H9 (cell line): ENCODE results near the gene PRDM1. TPM values are rescaled to one million over a fixed set of nuclear protein-coding genes. Genes with fewer than 3 reads are reported as not detected.

ENCODE experiments used
- DNase-seq: peaks from one replicate; pipeline ENCODE4 v3.0.0-alpha.2; 2017
- H2AFZ ChIP-seq: one replicate; pipeline ENCODE4 v1.6.1; 2013; ENCODE audit warnings: mild to moderate bottlenecking, low read length, control low read depth, moderate library complexity
- H2AK5ac ChIP-seq: 2 replicates; pipeline ENCODE4 v1.6.1; 2013; ENCODE audit warnings: low read length, control low read depth, mixed read lengths; ENCODE audit not compliant: insufficient read length
- H2BK120ac ChIP-seq: one replicate; pipeline ENCODE4 v1.6.1; 2013; ENCODE audit warnings: low read depth, mild to moderate bottlenecking, low read length, control low read depth, inconsistent platforms; ENCODE audit not compliant: poor library complexity, severe bottlenecking
- H2BK12ac ChIP-seq: 2 replicates; pipeline ENCODE4 v1.6.1; 2013; ENCODE audit warnings: low read length, control low read depth, mixed read lengths, low read depth; ENCODE audit not compliant: insufficient read length
- H2BK15ac ChIP-seq: 2 replicates; pipeline ENCODE4 v1.6.1; 2013; ENCODE audit warnings: low read depth, low read length, control low read depth
- H2BK20ac ChIP-seq: one replicate; pipeline ENCODE4 v1.6.1; 2013; ENCODE audit warnings: low read depth, mild to moderate bottlenecking, low read length, control low read depth, inconsistent platforms; ENCODE audit not compliant: poor library complexity, severe bottlenecking
- H2BK5ac ChIP-seq: 2 replicates; pipeline ENCODE4 v1.6.1; 2013; ENCODE audit warnings: low read length, control low read depth, mixed read lengths; ENCODE audit not compliant: insufficient read length
- H3K14ac ChIP-seq: 2 replicates; pipeline ENCODE4 v1.6.1; 2013; ENCODE audit warnings: low read length, control low read depth; ENCODE audit not compliant: insufficient read depth
- H3K18ac ChIP-seq: 2 replicates; pipeline ENCODE4 v1.6.1; 2013; ENCODE audit warnings: low read depth, mild to moderate bottlenecking, mixed read lengths, low read length, control low read depth; ENCODE audit not compliant: insufficient read length
- H3K23ac ChIP-seq: 2 replicates; pipeline ENCODE4 v1.6.1; 2013; ENCODE audit warnings: low read length, control low read depth, mixed read lengths, low read depth; ENCODE audit not compliant: insufficient read length
- H3K23me2 ChIP-seq: 2 replicates; pipeline ENCODE4 v1.6.1; 2013; ENCODE audit warnings: low read depth, mild to moderate bottlenecking, mixed read lengths, low read length, control low read depth; ENCODE audit not compliant: insufficient read length, poor library complexity, severe bottlenecking
- H3K27ac ChIP-seq: 2 replicates; pipeline ENCODE4 v1.5.1; 2013; ENCODE audit warnings: low read length, control low read depth, mixed read lengths, low read depth; ENCODE audit not compliant: insufficient read length
- H3K27me3 ChIP-seq: 2 replicates; pipeline ENCODE4 v1.6.1; 2013; ENCODE audit warnings: low read length, control low read depth, inconsistent platforms; ENCODE audit not compliant: insufficient read depth
- H3K4ac ChIP-seq: 2 replicates; pipeline ENCODE4 v1.6.1; 2013; ENCODE audit warnings: low read depth, mild to moderate bottlenecking, control low read depth, inconsistent platforms, low read length, moderate library complexity
- H3K4me1 ChIP-seq: 2 replicates; pipeline ENCODE4 v1.6.1; 2013; ENCODE audit warnings: low read length, control low read depth, inconsistent platforms; ENCODE audit not compliant: insufficient read depth
- H3K4me2 ChIP-seq: 2 replicates; pipeline ENCODE4 v1.6.1; 2013; ENCODE audit warnings: low read length, control low read depth, mixed read lengths; ENCODE audit not compliant: insufficient read length, insufficient read depth
- H3K56ac ChIP-seq: 2 replicates; pipeline ENCODE4 v1.6.1; 2013; ENCODE audit warnings: low read depth, mild to moderate bottlenecking, mixed read lengths, low read length, control low read depth; ENCODE audit not compliant: insufficient read length
- H3K79me1 ChIP-seq: 2 replicates; pipeline ENCODE4 v1.6.1; 2013; ENCODE audit warnings: low read depth, mild to moderate bottlenecking, moderate library complexity, low read length, control low read depth, inconsistent platforms; ENCODE audit not compliant: insufficient read depth, poor library complexity, severe bottlenecking
- H3K79me2 ChIP-seq: 2 replicates; pipeline ENCODE4 v1.6.1; 2013; ENCODE audit warnings: low read length, control low read depth, inconsistent platforms; ENCODE audit not compliant: insufficient read depth
- H3K9ac ChIP-seq: 2 replicates; pipeline ENCODE4 v1.6.1; 2013; ENCODE audit warnings: low read length, control low read depth, mixed read lengths; ENCODE audit not compliant: insufficient read length; ENCODE audit errors: extremely low read depth
- H3K9me3 ChIP-seq: one replicate; pipeline ENCODE4 v1.6.1; 2013; ENCODE audit warnings: low read depth, low read length, inconsistent platforms; ENCODE audit not compliant: control insufficient read depth
- H3T11ph ChIP-seq: one replicate; pipeline ENCODE4 v1.6.1; 2013; ENCODE audit warnings: mild to moderate bottlenecking, low read length, control low read depth, inconsistent platforms
- H4K20me1 ChIP-seq: one replicate; pipeline ENCODE4 v1.6.1; 2013; ENCODE audit not compliant: control insufficient read depth, insufficient read length, insufficient read depth
- H4K5ac ChIP-seq: 2 replicates; pipeline ENCODE4 v1.6.1; 2013; ENCODE audit warnings: low read depth, mild to moderate bottlenecking, mixed read lengths, low read length, control low read depth; ENCODE audit not compliant: insufficient read length
- H4K8ac ChIP-seq: replicated peaks from 2 replicates; pipeline ENCODE4 v1.6.1; 2013; ENCODE audit warnings: low read length, control low read depth, mixed read lengths, low read depth; ENCODE audit not compliant: insufficient read length
- H4K91ac ChIP-seq: 2 replicates; pipeline ENCODE4 v1.6.1; 2013; ENCODE audit warnings: low read depth, mild to moderate bottlenecking, moderate library complexity, mixed read lengths, low read length, control low read depth; ENCODE audit not compliant: insufficient read length
- H3K27ac Mint-ChIP-seq, 3 experiments: 2 replicates in 2 of 3; 3 replicates in 1 of 3; pipeline ENCODE4 v1.8.0; 2020 to 2021; ENCODE audit warnings: mixed read lengths in 3 of 3, mild to moderate bottlenecking in 1 of 3, moderate library complexity in 1 of 3
- H3K27me3 Mint-ChIP-seq: 2 replicates; pipeline ENCODE4 v1.8.0; 2021; ENCODE audit warnings: low read depth, mild to moderate bottlenecking, moderate library complexity, mixed read lengths
- H3K36me3 Mint-ChIP-seq, 3 experiments: 2 replicates in 2 of 3; 3 replicates in 1 of 3; pipeline ENCODE4 v1.8.0; 2020 to 2021; ENCODE audit warnings: low read depth in 3 of 3, mixed read lengths in 3 of 3; ENCODE audit not compliant: insufficient read depth in 1 of 3
- H3K4me1 Mint-ChIP-seq, 2 experiments: 2 replicates each; pipeline ENCODE4 v1.8.0; 2020; ENCODE audit warnings: mixed read lengths in 2 of 2
- H3K4me3 Mint-ChIP-seq, 2 experiments: 2 replicates in 1 of 2; 3 replicates in 1 of 2; pipeline ENCODE4 v1.8.0; 2020 to 2021; ENCODE audit warnings: mild to moderate bottlenecking in 2 of 2, mixed read lengths in 2 of 2, moderate library complexity in 1 of 2
- H3K9me3 Mint-ChIP-seq, 2 experiments: 2 replicates in 1 of 2; 3 replicates in 1 of 2; pipeline ENCODE4 v1.8.0; 2020; ENCODE audit warnings: mild to moderate bottlenecking in 2 of 2, mixed read lengths in 2 of 2, moderate library complexity in 1 of 2
- WGBS: extraction: QIAGEN DNeasy Blood & Tissue Kit; methylation state at CpG from one replicate; pipeline ENCODE4 v1.1.7; 2013; ENCODE audit warnings: missing lambda C conversion rate, low lambda C conversion rate, mixed read lengths; ENCODE audit not compliant: insufficient read length; ENCODE audit errors: extremely low coverage; 5-methylcytosine and 5-hydroxymethylcytosine counted together
- total RNA-seq: library from RNA; stranded (reverse); gene quantifications from 2 replicates; pipeline ENCODE4 v1.2.1, GENCODE V29; 2021
- TF ChIP-seq, protein P1 (sequence below): fragments of 200-600 bp; sonication (generic); conservative IDR thresholded peaks from 3 replicates; pipeline ENCODE4 v1.8.0; 2021; ENCODE audit warnings: antibody characterized with exemption, mild to moderate bottlenecking

The PRDM1 gene
- total RNA-seq, 1 experiment from 2014 or later, result 2.9 TPM

- H3K23ac ChIP-seq, result no peak overlapping the region
- H3K79me1 ChIP-seq, result no peaks in the 10 kb centered on the region
- H3K79me2 ChIP-seq, result no peaks in the 10 kb centered on the region
- H3K4me2 ChIP-seq, result no peak overlapping the region
- no peak overlapping the region for H4K5ac ChIP-seq
- TF ChIP-seq, protein P1, sequence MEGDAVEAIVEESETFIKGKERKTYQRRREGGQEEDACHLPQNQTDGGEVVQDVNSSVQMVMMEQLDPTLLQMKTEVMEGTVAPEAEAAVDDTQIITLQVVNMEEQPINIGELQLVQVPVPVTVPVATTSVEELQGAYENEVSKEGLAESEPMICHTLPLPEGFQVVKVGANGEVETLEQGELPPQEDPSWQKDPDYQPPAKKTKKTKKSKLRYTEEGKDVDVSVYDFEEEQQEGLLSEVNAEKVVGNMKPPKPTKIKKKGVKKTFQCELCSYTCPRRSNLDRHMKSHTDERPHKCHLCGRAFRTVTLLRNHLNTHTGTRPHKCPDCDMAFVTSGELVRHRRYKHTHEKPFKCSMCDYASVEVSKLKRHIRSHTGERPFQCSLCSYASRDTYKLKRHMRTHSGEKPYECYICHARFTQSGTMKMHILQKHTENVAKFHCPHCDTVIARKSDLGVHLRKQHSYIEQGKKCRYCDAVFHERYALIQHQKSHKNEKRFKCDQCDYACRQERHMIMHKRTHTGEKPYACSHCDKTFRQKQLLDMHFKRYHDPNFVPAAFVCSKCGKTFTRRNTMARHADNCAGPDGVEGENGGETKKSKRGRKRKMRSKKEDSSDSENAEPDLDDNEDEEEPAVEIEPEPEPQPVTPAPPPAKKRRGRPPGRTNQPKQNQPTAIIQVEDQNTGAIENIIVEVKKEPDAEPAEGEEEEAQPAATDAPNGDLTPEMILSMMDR, result no peak
- H2BK20ac ChIP-seq, result no peak overlapping the region
- no peak overlapping the region for H2AK5ac ChIP-seq
- no peaks in the 10 kb centered on the region for H4K20me1 ChIP-seq
- H3K56ac ChIP-seq, result no peak overlapping the region
- H4K8ac ChIP-seq, result no peak overlapping the region
- WGBS, result no CpG with 5 or more reads among the region's 4 CpGs
- no peak overlapping the region for H2BK15ac ChIP-seq
- H2BK12ac ChIP-seq, result no peak overlapping the region
- no peak overlapping the region for H2BK120ac ChIP-seq
- H3K9ac ChIP-seq, result no peak overlapping the region
- H3K4me3 Mint-ChIP-seq, result no peak overlapping the region
- H3K4me1 ChIP-seq, result peaks cover 2% of the 10 kb centered on the region; the same call in 1 of the 2 replicates
- H3K27me3 ChIP-seq, result no peaks in the 10 kb centered on the region; the same call in 1 of the 2 replicates
- H4K91ac ChIP-seq, result no peak overlapping the region
- no peak overlapping the region for H3K4ac ChIP-seq
- peaks cover 24 to 30% of the 10 kb centered on the region in 2 experiments for H3K4me1 Mint-ChIP-seq
- H3T11ph ChIP-seq, result no peak overlapping the region
- H2BK5ac ChIP-seq, result no peak overlapping the region
- no peak for DNase-seq
- no peaks in the 10 kb centered on the region for H3K36me3 Mint-ChIP-seq
- H3K27me3 Mint-ChIP-seq, result peaks cover 30% of the 10 kb centered on the region
- no peaks in the 10 kb centered on the region for H3K23me2 ChIP-seq
- no peak overlapping the region for H3K27ac ChIP-seq
- H3K27ac Mint-ChIP-seq, result no peak overlapping the region
- H3K9me3 ChIP-seq, result no peaks in the 10 kb centered on the region
- H3K18ac ChIP-seq, result no peak overlapping the region
- no peak overlapping the region for H3K14ac ChIP-seq
- no peaks in the 10 kb centered on the region for H3K9me3 Mint-ChIP-seq
- H2AFZ ChIP-seq, result no peak overlapping the region
Measured at GRCh38 chr6:106050538-106050937, 35.6 kb upstream of the PRDM1 start.
